Measurements from ENCODE around the gene LARP1B. TPM values are rescaled to one million over a fixed set of nuclear protein-coding genes. Genes with fewer than 3 reads are reported as not detected.

Gene LARP1B
- 80.5 and 84.2 TPM in 2 replicates for polyA plus RNA-seq (2013)

GRCh38 chr4:128060699-128061565, at the start of gene LARP1B:
Gene LARP1B (plus strand): TSS chr4:128061312. CDS start chr4:128074952, 13,640 bp downstream.
- Histone ChIP-seq H3K79me1 (ENCODE audit: low read length) (peaks cover 13% of the 10 kb centered on the region), H3K9me3 (ENCODE audit: insufficient read depth, low read depth, low read length) (no peaks in the 10 kb centered on the region), H3K14ac (ENCODE audit: low read length) (peak within 1 kb of the TSS; percentile 99), H4K91ac (ENCODE audit: low read depth, low read length) (peak within 1 kb of the TSS; percentile 98), H3K4me3 (ENCODE audit: low read depth, low read length) (peak within 1 kb of the TSS; percentile 96), H4K12ac (ENCODE audit: low read depth, low read length) (peak within 1 kb of the TSS; percentile 93), H3K36me3 (ENCODE audit: control insufficient read depth in 1 of 2, insufficient read depth in 2 of 2, low read length in 2 of 2) (no peaks in the 10 kb centered on the region), H4K8ac (ENCODE audit: low read depth, low read length) (peak within 1 kb of the TSS; percentile 96), H3K4me1 (ENCODE audit: control insufficient read depth in 1 of 2, insufficient read depth in 2 of 2, low read length in 2 of 2) (peaks cover 3 to 5% of the 10 kb centered on the region in 2 experiments), H2AK5ac (ENCODE audit: low read length) (peak within 1 kb of the TSS; percentile 76), H3K23ac (ENCODE audit: low read length) (no peak within 1 kb of the TSS), H2AFZ (ENCODE audit: insufficient read depth, low read length, poor library complexity) (peak within 1 kb of the TSS; percentile 99), H3K9ac (ENCODE audit: low read length) (peak within 1 kb of the TSS; percentile 94), H3K79me2 (ENCODE audit: control insufficient read depth, insufficient read depth, low read length, poor library complexity) (peaks cover 16% of the 10 kb centered on the region), H3K27me3 (ENCODE audit: insufficient read depth, low read length) (no peaks in the 10 kb centered on the region), H3K4ac (ENCODE audit: low read depth, low read length) (peak within 1 kb of the TSS; percentile 95), H2BK120ac (ENCODE audit: insufficient read depth, low read length, poor library complexity) (peak within 1 kb of the TSS; percentile 86), H3K27ac (ENCODE audit: low read depth, low read length) (peak within 1 kb of the TSS; percentile 93), H2BK5ac (ENCODE audit: low read depth, low read length, poor library complexity) (peak within 1 kb of the TSS; percentile 96), H2BK12ac (ENCODE audit: low read length) (peak within 1 kb of the TSS; percentile 84), H3K18ac (ENCODE audit: low read length) (peak within 1 kb of the TSS; percentile 99), H3K4me2 (ENCODE audit: low read length) (peak within 1 kb of the TSS; percentile 64)
- DNase-seq = peak; percentile 97
- no CpG with 5 or more reads among the region's 112 CpGs for WGBS (ENCODE audit: extremely low coverage, insufficient coverage, insufficient read length)

GRCh38 chr4:128025319-128025718, 35.8 kb upstream of the LARP1B start:
- Histone ChIP-seq H3K27me3 (ENCODE audit: insufficient read depth, low read length) (no peaks in the 10 kb centered on the region), H2BK5ac (ENCODE audit: low read depth, low read length, poor library complexity) (no peak overlapping the region), H3K79me2 (ENCODE audit: control insufficient read depth, insufficient read depth, low read length, poor library complexity) (no peaks in the 10 kb centered on the region), H3K79me1 (ENCODE audit: low read length) (no peaks in the 10 kb centered on the region), H3K4me1 (ENCODE audit: control insufficient read depth in 1 of 2, insufficient read depth in 2 of 2, low read length in 2 of 2) (no peaks in the 10 kb centered on the region), H2BK120ac (ENCODE audit: insufficient read depth, low read length, poor library complexity) (no peak overlapping the region), H3K23ac (ENCODE audit: low read length) (no peak overlapping the region), H3K4ac (ENCODE audit: low read depth, low read length) (no peak overlapping the region), H4K91ac (ENCODE audit: low read depth, low read length) (no peak overlapping the region), H3K27ac (ENCODE audit: low read depth, low read length) (no peak overlapping the region), H3K4me2 (ENCODE audit: low read length) (no peak overlapping the region), H3K9ac (ENCODE audit: low read length) (no peak overlapping the region), H4K8ac (ENCODE audit: low read depth, low read length) (no peak overlapping the region), H3K36me3 (ENCODE audit: control insufficient read depth in 1 of 2, insufficient read depth in 2 of 2, low read length in 2 of 2) (peaks cover 11 to 13% of the 10 kb centered on the region in 2 experiments), H3K4me3 (ENCODE audit: low read depth, low read length) (no peak overlapping the region), H3K9me3 (ENCODE audit: insufficient read depth, low read depth, low read length) (no peaks in the 10 kb centered on the region), H2AFZ (ENCODE audit: insufficient read depth, low read length, poor library complexity) (no peak overlapping the region), H3K14ac (ENCODE audit: low read length) (no peak overlapping the region), H3K18ac (ENCODE audit: low read length) (no peak overlapping the region), H4K12ac (ENCODE audit: low read depth, low read length) (no peak overlapping the region), H2BK12ac (ENCODE audit: low read length) (no peak overlapping the region), H2AK5ac (ENCODE audit: low read length) (no peak overlapping the region)
- DNase-seq = no peak

GRCh38 chr4:128029907-128030306, 31.2 kb upstream of the LARP1B start:
- Histone ChIP-seq H2BK5ac (ENCODE audit: low read depth, low read length, poor library complexity) (no peak overlapping the region), H3K4me1 (ENCODE audit: control insufficient read depth in 1 of 2, insufficient read depth in 2 of 2, low read length in 2 of 2) (no peaks in the 10 kb centered on the region), H3K4me2 (ENCODE audit: low read length) (no peak overlapping the region), H3K36me3 (ENCODE audit: control insufficient read depth in 1 of 2, insufficient read depth in 2 of 2, low read length in 2 of 2) (peaks cover 2 to 3% of the 10 kb centered on the region in 2 experiments), H3K9me3 (ENCODE audit: insufficient read depth, low read depth, low read length) (no peaks in the 10 kb centered on the region), H3K27ac (ENCODE audit: low read depth, low read length) (no peak overlapping the region), H3K79me1 (ENCODE audit: low read length) (no peaks in the 10 kb centered on the region), H3K79me2 (ENCODE audit: control insufficient read depth, insufficient read depth, low read length, poor library complexity) (no peaks in the 10 kb centered on the region), H3K14ac (ENCODE audit: low read length) (no peak overlapping the region), H3K4me3 (ENCODE audit: low read depth, low read length) (no peak overlapping the region), H3K4ac (ENCODE audit: low read depth, low read length) (no peak overlapping the region), H4K8ac (ENCODE audit: low read depth, low read length) (no peak overlapping the region), H3K27me3 (ENCODE audit: insufficient read depth, low read length) (no peaks in the 10 kb centered on the region), H2BK120ac (ENCODE audit: insufficient read depth, low read length, poor library complexity) (no peak overlapping the region), H2BK12ac (ENCODE audit: low read length) (no peak overlapping the region), H2AFZ (ENCODE audit: insufficient read depth, low read length, poor library complexity) (no peak overlapping the region), H3K23ac (ENCODE audit: low read length) (no peak overlapping the region), H4K91ac (ENCODE audit: low read depth, low read length) (no peak overlapping the region), H3K18ac (ENCODE audit: low read length) (no peak overlapping the region), H3K9ac (ENCODE audit: low read length) (no peak overlapping the region), H2AK5ac (ENCODE audit: low read length) (no peak overlapping the region), H4K12ac (ENCODE audit: low read depth, low read length) (no peak overlapping the region)
- DNase-seq = no peak
- no CpG with 5 or more reads among the region's 4 CpGs for WGBS (ENCODE audit: extremely low coverage, insufficient coverage, insufficient read length)

GRCh38 chr4:128031756-128032384, 29.2 kb upstream of the LARP1B start:
- Histone ChIP-seq H2AFZ (ENCODE audit: insufficient read depth, low read length, poor library complexity) (no peak overlapping the region), H3K36me3 (ENCODE audit: control insufficient read depth in 1 of 2, insufficient read depth in 2 of 2, low read length in 2 of 2) (peaks cover 3% of the 10 kb centered on the region in 2 experiments), H2BK12ac (ENCODE audit: low read length) (no peak overlapping the region), H3K27me3 (ENCODE audit: insufficient read depth, low read length) (no peaks in the 10 kb centered on the region), H3K79me2 (ENCODE audit: control insufficient read depth, insufficient read depth, low read length, poor library complexity) (no peaks in the 10 kb centered on the region), H3K9me3 (ENCODE audit: insufficient read depth, low read depth, low read length) (no peaks in the 10 kb centered on the region), H2BK5ac (ENCODE audit: low read depth, low read length, poor library complexity) (no peak overlapping the region), H3K23ac (ENCODE audit: low read length) (no peak overlapping the region), H2BK120ac (ENCODE audit: insufficient read depth, low read length, poor library complexity) (no peak overlapping the region), H2AK5ac (ENCODE audit: low read length) (no peak overlapping the region), H3K4me1 (ENCODE audit: control insufficient read depth in 1 of 2, insufficient read depth in 2 of 2, low read length in 2 of 2) (no peaks in the 10 kb centered on the region), H3K9ac (ENCODE audit: low read length) (no peak overlapping the region), H4K91ac (ENCODE audit: low read depth, low read length) (no peak overlapping the region), H4K12ac (ENCODE audit: low read depth, low read length) (no peak overlapping the region), H3K4me3 (ENCODE audit: low read depth, low read length) (no peak overlapping the region), H3K4ac (ENCODE audit: low read depth, low read length) (no peak overlapping the region), H3K79me1 (ENCODE audit: low read length) (no peaks in the 10 kb centered on the region), H4K8ac (ENCODE audit: low read depth, low read length) (no peak overlapping the region), H3K14ac (ENCODE audit: low read length) (no peak overlapping the region), H3K18ac (ENCODE audit: low read length) (no peak overlapping the region), H3K4me2 (ENCODE audit: low read length) (no peak overlapping the region), H3K27ac (ENCODE audit: low read depth, low read length) (no peak overlapping the region)
- no CpG with 5 or more reads among the region's 3 CpGs for WGBS (ENCODE audit: extremely low coverage, insufficient coverage, insufficient read length)
- no peak for DNase-seq
